GM19438 (cell line): ENCODE data around the gene OSBPL5.

Source experiments
- ATAC-seq: cut with Tn5 transposase; IDR thresholded peaks from one replicate; pipeline ENCODE4 v1.9.1; 2021; ENCODE audit warnings: low read depth; ENCODE audit not compliant: unreplicated experiment

OSBPL5 gene

GRCh38 chr11:3165152-3165705 is at the start of gene OSBPL5:
Gene OSBPL5 (minus strand): TSS chr11:3165310. CDS start chr11:3129148, 36,162 bp downstream.
- ATAC-seq, result no peak

DNA sequence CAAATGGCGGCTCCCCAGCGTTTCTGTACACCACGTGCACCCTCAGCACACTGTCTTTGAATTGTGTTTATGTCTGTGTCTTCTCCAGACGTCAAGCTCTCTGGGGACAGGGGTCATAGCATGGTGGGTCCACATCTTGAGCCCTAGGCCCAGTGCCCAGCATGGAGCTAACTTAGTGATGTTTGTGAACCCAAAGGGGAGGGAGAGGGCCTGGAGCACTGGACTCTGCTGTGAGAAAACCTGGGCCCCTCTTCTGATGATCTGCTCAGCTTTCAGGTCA is 49.2 kb upstream of the OSBPL5 start:
- no peak for ATAC-seq

GRCh38 chr11:3213659-3214419 is 48.7 kb upstream of the OSBPL5 start:
- ATAC-seq, result no peak

GRCh38 chr11:3208272-3208671 is 43.2 kb upstream of the OSBPL5 start:
- ATAC-seq, result no peak

DNA sequence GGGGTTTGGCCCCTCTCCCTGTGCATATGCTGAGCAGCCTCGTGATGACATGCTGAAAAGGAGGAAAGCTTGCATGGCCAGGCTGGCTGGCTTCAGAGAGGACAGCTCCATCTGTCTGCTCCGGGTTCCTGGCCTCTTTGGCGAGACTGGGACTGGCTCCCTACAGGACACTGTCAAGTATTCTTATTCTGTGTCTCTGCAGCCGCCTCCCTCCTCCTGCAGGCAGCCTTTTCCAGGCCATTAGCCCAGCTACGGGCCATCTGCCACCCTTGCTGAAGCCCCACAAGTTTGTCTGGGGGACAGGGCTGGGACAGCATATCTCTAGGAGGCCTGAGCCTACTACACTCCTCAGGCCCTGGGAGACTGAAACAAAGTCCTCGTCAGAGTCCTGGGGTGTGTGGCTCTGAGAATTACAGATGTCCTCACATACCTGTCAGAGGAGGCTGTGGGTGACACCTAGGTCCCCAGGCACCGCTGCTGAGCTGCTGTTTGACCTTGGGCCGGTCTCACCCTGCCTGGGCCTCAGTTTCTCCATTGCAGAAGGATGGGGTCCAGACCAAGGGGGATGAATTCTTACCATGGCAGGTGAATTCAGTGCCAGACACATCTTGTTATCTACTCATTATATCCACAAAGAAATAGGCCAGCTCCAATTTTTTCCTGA is 42.5 kb upstream of the OSBPL5 start:
- no peak for ATAC-seq

- ATAC-seq, result no peak
Observed at GRCh38 chr11:3206922-3207204, 41.8 kb upstream of the OSBPL5 start.

DNA sequence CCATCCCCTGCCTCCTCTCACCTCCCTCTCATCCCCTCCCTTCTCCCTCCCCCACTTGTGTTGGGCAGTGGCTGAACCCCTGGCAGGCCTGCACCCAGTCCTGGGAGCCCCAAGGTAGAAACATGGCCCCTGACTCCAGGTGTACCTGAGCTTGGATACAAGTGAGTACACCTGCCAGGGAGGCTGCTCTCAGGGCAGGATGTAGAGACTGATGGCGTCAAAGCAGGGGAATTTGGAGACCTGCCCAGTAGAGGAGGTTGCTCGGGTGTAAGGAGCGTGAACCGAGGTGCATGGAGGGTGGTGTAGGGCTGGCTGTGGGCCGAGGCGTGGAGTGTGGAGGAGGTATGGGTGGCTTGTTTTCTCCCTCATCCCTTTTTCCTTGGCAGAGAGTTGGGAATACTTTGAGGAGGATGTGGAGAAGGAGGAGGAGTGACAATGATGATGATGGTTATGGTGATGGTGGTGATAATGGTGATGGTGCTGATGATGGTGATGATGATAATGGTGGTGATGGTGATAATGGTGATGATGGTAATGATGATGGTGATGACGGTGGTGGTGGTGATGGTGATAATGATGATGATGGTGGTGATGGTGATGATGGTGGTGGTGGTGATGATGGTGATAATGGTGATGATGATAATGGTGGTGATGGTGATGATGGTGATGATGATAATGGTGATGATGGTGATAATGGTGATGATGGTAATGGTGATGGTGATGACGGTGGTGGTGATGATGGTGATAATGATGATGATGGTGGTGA is 41.2 kb upstream of the OSBPL5 start:
- ATAC-seq, result no peak

- ATAC-seq, result no peak
Observed at GRCh38 chr11:3205261-3206155, 40.4 kb upstream of the OSBPL5 start.

GRCh38 chr11:3204141-3205015 is 39.3 kb upstream of the OSBPL5 start:
- no peak for ATAC-seq

- ATAC-seq, result no peak
Observed at GRCh38 chr11:3203221-3204043, 38.3 kb upstream of the OSBPL5 start.

DNA sequence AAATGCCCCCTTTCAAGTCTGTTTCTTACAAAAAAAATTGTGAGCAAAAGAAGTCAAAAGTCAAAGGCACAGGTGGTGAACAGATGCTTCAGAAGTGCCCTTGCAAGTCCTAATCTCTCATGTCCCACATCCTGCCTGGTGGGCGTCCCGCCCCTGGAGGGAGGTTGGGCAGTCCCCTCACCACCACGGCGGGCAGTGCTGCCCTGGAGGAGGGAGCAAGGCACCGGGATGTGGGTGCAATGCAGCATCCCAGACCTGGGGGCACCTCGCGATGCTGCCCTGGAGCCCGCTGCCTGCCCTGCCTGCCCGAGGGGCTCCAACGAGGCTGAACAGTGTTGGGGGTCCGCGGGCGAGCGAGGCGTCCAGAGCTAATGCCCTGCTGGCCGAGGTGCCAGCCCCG is 37.6 kb upstream of the OSBPL5 start:
- ATAC-seq, result no peak

- ATAC-seq, result no peak
Observed at GRCh38 chr11:3202305-3202704, 37.2 kb upstream of the OSBPL5 start.

- no peak for ATAC-seq
Observed at GRCh38 chr11:3201677-3202181, 36.6 kb upstream of the OSBPL5 start.

DNA sequence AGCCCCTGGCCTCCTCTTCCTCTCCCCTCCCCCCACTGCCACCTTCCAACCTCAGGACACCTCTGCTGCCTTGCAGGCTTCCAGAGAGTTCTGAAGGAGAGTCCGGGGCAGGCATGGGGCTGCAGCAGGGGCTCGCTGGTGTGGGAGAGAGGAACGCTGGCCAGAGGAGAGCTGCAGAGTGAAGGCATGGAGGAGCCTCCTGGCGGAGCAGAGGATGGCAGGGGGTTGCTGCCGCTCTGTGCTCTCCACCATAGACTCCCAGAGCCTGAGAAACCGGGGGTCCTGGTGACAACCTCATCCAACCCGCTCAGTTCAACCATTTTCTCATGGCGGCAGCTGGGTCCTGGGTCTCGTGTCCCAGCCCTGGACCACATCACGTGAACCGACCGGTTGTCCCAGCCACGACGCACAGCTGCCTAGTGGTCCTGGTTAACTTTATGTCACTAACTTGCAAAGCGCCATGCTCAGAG is 36.0 kb upstream of the OSBPL5 start:
- ATAC-seq, result no peak

DNA sequence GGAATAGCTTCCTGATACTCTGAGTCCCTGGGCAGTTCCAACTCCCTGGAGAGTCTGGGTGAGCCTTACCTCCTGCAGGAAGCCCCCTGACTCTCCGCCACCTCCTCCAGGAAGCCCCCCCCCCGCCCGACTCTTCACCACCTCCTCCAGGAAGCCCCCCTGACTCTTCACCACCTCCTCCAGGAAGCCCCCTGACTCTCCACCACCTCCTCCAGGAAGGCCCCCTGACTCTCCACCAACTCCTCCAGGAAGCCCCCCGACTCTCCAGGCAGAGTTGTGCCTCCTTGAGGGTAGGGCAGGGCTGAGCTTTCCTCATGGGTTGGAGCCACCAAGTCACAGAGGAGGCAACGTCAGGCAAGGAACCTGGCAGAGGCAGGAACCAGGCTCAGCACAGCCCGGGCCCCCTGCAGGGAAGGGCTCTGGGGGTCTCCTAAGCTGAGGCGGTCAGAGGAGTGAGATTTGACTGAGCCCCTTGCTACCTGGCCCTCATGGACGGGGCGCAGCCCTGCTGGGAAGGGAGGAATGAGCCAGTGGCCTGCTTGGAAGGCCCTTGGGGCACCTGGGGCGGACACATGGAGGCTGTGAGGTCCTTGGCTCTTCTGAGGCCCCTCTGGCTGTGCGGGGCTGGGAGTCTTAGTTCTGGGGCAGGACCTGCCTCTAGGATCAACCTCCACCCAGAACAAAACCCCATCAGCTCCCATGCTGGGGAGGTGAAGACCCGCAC is 35.4 kb upstream of the OSBPL5 start:
- no peak for ATAC-seq

DNA sequence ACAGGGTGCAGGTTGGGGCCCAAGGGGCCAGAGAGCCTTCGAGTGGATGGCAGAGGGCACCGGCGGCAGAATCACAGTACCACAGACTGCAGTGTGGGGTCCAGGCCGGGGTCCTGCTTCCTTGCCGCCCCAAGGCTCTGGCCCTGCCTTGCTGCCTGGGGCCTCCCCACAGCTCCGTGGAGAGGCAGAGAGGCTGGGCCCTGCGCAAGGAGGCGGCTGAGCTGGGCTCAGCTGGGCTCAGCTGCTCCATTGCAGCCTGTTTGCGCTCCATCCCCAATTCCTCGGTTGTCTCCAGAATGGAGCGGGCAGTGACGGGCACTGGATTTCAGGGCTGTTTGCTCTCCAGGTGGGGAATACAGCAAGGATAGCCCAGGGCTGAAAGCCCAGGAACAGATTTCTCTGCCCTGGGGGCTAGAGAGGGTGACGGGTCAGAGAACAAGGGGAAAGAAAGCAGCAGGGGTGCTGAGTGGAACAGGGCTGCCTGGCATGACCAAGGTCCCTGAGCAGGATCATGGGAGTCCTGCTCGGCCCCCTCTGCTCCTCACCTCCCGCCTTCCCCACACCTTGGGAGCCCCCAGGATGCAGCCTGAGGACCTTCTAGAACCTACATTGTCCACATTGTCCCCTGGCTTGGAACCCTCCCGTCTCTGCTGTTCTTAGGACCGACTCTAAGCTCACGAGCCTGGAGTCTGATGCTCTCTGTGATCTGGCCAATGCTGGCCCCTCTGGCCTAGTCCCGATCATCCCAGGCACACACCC is 34.6 kb upstream of the OSBPL5 start:
- no peak for ATAC-seq

GRCh38 chr11:3198815-3199214 is 33.7 kb upstream of the OSBPL5 start:
- ATAC-seq, result no peak
